GM12891 (cell line): Measurements from ENCODE around the gene RAN.

Experiments used
- PAX5 ChIP-seq: IDR thresholded peaks from 2 replicates; pipeline ENCODE4 v1.6.1; 2011; ENCODE audit warnings: low read length, moderate library complexity, mild to moderate bottlenecking; ENCODE audit not compliant: insufficient read depth, severe bottlenecking
- POLR2A ChIP-seq: IDR thresholded peaks from 2 replicates; pipeline ENCODE4 v1.6.1; 2011; ENCODE audit warnings: low read depth, low read length, control low read depth
- POLR2AphosphoS5 ChIP-seq: IDR thresholded peaks from 2 replicates; pipeline ENCODE4 v1.6.1; 2011; ENCODE audit warnings: low read depth, low read length, control low read depth
- POU2F2 ChIP-seq: IDR thresholded peaks from 2 replicates; pipeline ENCODE4 v1.6.1; 2011; ENCODE audit warnings: low read depth, mild to moderate bottlenecking, control low read depth, low read length, moderate library complexity
- SPI1 ChIP-seq: IDR thresholded peaks from 2 replicates; pipeline ENCODE4 v1.6.1; 2011; ENCODE audit warnings: low read depth, low read length, control low read depth
- TAF1 ChIP-seq: IDR thresholded peaks from 2 replicates; pipeline ENCODE4 v1.6.1; 2011; ENCODE audit warnings: low read depth, low read length, control low read depth

- TF ChIP-seq PAX5 (no peak), POLR2A (no peak), POLR2AphosphoS5 (no peak), SPI1 (no peak), TAF1 (no peak), POU2F2 (no peak)
Observed at GRCh38 chr12:130846369-130846768, 25.5 kb upstream of the RAN start.
